IMR-90 (cell line): ENCODE data around the gene MMAB.

ENCODE experiments used
- CTCF ChIP-seq: conservative IDR thresholded peaks from 2 replicates; pipeline ENCODE4 v1.5.1; 2012; ENCODE audit warnings: mild to moderate bottlenecking, low read depth, low read length, improper control_type of control experiment
- RAD21 ChIP-seq: IDR thresholded peaks from 2 replicates; pipeline ENCODE4 v1.6.1; 2012; ENCODE audit warnings: low read length, improper control_type of control experiment

GRCh38 chr12:109550281-109550680 is 23.0 kb downstream of the MMAB start:
- TF ChIP-seq CTCF = no peak
- TF ChIP-seq RAD21 = no peak
